HPDE6-E6E7 (cell line): ENCODE measurements around the gene PTPN23.
"Not testable (repeated sequence)": the region's sequence is repeated elsewhere in the genome, so short reads cannot be mapped to it uniquely, and the experiment has no call there.

Source experiments
- DNase-seq: peaks from one replicate; pipeline ENCODE4 v3.0.0; 2011; ENCODE audit warnings: missing footprints; ENCODE audit errors: extremely low spot score

Gene PTPN23

DNA sequence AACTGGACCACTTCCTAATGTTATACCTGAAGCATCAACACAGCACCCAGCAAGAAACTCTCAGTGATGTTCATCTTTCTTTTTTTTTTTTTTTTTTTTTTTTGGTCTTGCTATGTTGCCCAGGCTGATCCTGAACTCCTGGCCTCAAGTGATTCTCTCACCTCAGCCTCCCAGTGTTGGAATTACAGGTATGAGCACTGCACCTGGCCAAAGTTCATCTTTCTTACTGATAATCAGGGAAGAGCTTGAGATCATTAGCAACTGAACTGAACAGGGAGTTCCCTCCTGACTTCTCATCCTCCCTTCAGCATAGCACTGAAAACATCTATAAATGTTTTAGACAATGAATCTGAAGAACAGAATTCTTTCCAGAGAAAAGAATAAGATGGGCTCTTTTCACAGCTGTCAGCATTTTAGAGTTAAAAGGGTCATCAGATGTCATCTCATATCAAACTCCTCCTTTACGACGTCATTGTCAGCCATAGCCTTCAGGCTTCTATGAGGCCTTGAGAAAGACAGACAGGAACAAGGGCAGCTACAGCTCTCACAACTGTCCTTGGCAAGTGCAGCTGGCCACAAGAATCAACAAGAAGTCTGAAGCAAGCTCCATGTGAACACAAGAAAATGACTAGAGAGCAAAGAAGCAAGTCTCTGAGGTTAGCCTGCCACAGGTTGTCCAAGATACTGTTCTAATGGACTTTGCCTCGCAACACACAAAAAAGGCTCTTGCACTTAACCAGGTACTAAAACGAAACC, 61.2 kb downstream of the PTPN23 start:
- no peak for DNase-seq

DNA sequence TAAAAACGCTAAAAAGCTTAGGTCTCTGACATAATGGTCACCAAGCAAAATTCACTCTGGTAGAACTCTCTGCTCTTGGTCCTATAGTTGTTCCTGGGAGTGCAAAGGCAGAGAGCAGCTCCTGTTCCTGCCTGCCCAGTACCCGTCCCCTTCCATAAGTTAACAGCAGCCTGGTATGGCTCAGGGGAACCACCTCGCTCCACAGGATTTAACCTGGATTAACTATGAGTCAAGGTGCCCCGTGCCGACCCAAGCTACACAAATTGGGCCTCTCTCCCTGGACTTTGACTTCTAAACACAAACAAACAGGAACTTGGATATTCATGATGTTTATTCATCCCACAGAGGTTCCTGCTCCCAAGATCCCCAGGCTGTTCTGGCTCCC, 62.8 kb downstream of the PTPN23 start:
- no peak for DNase-seq

DNA sequence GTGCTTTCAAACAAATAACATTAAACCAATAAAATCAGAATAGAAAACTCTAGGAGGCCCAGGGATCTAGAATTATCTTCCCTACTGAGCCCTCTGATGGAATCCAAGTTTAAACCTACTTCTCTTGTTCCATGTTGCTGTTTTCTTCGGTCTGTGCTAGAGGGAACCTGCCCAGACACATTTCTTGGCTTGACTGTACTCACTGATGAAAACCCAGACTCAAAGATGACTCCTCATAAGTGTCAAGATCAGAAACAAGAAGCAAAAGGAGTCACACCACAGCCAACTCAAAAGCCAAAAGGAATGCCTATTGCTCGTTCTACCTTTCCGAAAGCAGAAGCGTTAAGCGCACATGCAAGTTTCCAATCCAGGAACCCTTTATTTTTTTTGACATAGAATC, 63.3 kb downstream of the PTPN23 start:
- DNase-seq, result peak; percentile 35

DNA sequence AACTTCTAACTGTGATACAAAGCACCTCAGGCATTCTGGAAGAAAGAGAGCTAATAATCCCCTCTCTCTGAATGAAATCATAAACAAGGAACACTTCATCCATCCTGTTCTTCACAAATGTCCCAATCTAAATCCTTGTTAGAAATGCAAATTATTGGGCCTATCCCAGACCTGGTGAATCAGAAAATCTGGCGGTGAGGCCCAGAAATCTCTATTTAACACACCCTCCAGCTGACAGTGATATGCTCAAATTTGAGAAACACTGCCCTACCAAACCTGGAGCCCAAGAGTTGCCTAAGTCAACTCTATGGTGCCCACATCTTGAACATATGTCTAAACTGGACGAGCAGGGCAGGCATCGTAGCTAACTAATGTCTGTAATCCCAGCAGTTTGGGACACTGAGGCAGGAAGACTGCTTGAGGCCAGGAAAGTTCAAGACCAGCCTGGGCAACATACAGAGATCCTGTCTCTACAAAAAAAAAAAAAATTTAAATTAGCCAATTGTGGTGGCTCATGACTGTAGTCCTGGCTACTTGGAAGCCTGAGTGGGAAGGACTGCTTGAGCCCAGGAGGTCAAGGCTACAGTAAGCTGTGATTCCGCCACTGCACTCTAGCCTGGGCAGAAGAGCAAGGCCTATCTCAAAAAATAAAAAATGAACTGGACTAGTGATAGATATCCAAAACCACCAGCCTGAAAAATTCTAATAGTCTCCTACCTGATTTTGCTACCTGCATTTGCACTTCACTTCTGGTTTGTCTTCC, 71.8 kb downstream of the PTPN23 start:
- no peak for DNase-seq

DNA sequence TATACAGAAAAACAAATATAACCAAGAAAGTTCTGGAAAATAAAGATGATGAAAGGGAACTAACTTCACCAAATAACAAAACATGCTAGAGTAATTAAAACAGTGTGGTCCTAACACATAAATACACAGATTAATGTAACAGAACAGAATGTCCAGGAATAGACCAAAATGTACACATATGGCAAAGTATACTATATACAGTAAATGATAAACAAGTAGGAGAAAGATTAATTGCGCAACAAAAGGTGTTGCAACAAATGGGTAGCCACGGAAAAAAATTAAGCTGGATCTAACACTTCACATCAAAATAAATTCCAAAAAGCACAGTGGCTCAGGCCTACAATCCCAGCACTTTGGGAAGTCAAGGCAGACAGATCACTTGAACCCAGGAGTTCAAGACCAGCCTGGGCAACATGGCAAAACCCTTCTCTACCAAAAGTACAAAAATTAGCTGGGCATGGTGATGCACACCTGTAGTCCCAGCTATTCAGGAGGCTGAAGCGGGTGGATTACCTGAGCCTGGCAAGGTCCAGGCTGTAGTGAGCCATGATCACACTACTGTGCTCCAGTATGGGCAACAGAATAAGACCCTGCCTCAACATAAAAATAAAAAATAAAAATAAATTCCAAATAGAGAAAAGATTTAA, 75.1 kb downstream of the PTPN23 start:
- no peak for DNase-seq

DNA sequence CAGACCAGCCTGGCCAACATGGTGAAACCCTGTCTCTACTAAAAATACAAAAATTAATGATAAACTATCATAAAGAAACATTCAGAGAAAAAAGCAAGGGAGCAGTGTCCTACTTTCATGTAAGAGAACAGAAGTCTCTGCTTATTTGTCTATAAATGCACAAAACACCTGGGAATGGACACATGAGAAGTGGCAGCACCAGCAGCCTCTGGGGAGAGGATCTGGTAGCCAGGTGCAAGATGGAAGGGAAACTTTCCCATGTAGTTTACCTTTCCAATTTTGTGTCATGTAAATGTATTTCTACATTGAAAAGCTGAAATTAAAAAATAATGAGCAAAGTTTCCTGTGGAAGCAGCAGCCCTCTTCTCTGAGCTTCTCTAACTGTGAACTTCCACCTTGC, 76.2 kb downstream of the PTPN23 start:
- no peak for DNase-seq

DNA sequence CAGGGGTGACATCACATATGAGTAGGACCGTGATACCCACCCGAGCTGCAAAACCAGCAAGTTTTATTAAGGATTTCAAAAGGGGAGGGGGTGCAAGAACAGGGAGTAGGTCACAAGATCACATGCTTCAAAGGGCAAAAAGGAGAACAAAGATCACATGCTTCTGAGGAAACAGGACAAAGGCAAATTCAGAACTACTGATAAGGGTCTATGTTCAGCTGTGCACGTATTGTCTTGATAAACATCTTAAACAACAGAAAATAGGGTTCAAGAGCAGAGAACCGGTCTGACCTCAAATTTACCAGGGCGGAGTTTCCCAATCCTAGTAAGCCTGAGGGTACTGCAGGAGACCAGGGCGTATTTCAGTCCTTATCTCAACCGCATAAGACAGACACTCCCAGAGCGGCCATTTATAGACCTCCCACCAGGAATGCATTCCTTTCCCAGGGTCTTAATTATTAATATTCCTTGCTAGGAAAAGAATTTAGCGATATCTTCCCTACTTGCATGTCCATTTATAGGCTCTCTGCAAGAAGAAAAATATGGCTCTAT, 78.8 kb downstream of the PTPN23 start:
- not testable (repeated sequence) for DNase-seq
